IMR-90 (cell line): ENCODE data around the gene ERGIC2. TPM values are rescaled to one million over a fixed set of nuclear protein-coding genes. Genes with fewer than 3 reads are reported as not detected.

Experiments
- ATAC-seq: fragments of 200-7000 bp; cut with Tn5 transposase; 2 replicates; pipeline ENCODE4 v1.9.1; 2020; ENCODE audit warnings: low read depth, mild to moderate bottlenecking, moderate library complexity
- BruUV-seq: library from RNA; stranded (reverse); fragments of 400-500 nt; replicated peaks from 2 replicates; lab custom pipeline; 2021; lab: Mats Ljungman, UMichigan
- CTCF ChIA-PET: fragments of 300-600 bp; formaldehyde crosslinking; extraction: SDS; loops from one replicate; lab custom pipeline; 2021; ENCODE audit warnings: antibody characterized with exemption; lab: Yijun Ruan, JAX
- POLR2A ChIA-PET: fragments of 300-600 bp; sonication (Branson Sonifier 250); formaldehyde crosslinking; loops from one replicate; lab custom pipeline; 2022; ENCODE audit warnings: antibody characterized with exemption; ENCODE audit not compliant: unreplicated experiment; lab: Charles Lee
- DNase-seq: peaks from one replicate; pipeline ENCODE4 v3.0.0; 2013
- H2AFZ ChIP-seq: replicated peaks from 2 replicates; pipeline ENCODE3; 2013; ENCODE audit warnings: low read length, mild to moderate bottlenecking; ENCODE audit not compliant: poor library complexity
- H2AK5ac ChIP-seq: 2 replicates; pipeline ENCODE4 v1.6.1; 2013; ENCODE audit warnings: low read depth, low read length, inconsistent platforms
- H2AK9ac ChIP-seq: replicated peaks from 2 replicates; pipeline ENCODE3; 2013; ENCODE audit warnings: mild to moderate bottlenecking, low read depth, low read length, moderate library complexity; ENCODE audit not compliant: poor library complexity
- H2BK120ac ChIP-seq: 2 replicates; pipeline ENCODE4 v1.6.1; 2013; ENCODE audit warnings: low read depth, low read length, inconsistent platforms
- H2BK15ac ChIP-seq: 3 replicates; pipeline ENCODE4 v1.6.1; 2013; ENCODE audit warnings: low read depth, low read length, inconsistent platforms
- H2BK20ac ChIP-seq: 2 replicates; pipeline ENCODE4 v1.6.1; 2013; ENCODE audit warnings: low read depth, mild to moderate bottlenecking, inconsistent platforms, low read length, moderate library complexity
- H2BK5ac ChIP-seq: 2 replicates; pipeline ENCODE4 v1.6.1; 2013; ENCODE audit warnings: mild to moderate bottlenecking, low read depth, low read length, inconsistent platforms; ENCODE audit not compliant: poor library complexity, severe bottlenecking
- H3K14ac ChIP-seq: replicated peaks from 2 replicates; pipeline ENCODE4 v1.6.1; 2013; ENCODE audit warnings: low read depth, low read length, inconsistent platforms
- H3K18ac ChIP-seq: 2 replicates; pipeline ENCODE4 v1.6.1; 2013; ENCODE audit warnings: low read depth, low read length, control low read depth
- H3K23ac ChIP-seq: 2 replicates; pipeline ENCODE4 v1.6.1; 2013; ENCODE audit warnings: low read depth, low read length, inconsistent platforms
- H3K27ac ChIP-seq: 2 replicates; pipeline ENCODE4 v1.5.1; 2013; ENCODE audit warnings: mild to moderate bottlenecking, control low read depth, low read length; ENCODE audit not compliant: insufficient read depth
- H3K27me3 ChIP-seq: 2 replicates; pipeline ENCODE4 v1.6.1; 2013; ENCODE audit warnings: low read length; ENCODE audit not compliant: control insufficient read depth, insufficient read depth
- H3K36me3 ChIP-seq: 2 replicates; pipeline ENCODE4 v1.6.1; 2013; ENCODE audit warnings: low read length, mixed read lengths; ENCODE audit not compliant: control insufficient read depth, insufficient read depth
- H3K4ac ChIP-seq: 2 replicates; pipeline ENCODE4 v1.6.1; 2013; ENCODE audit warnings: low read depth, low read length, inconsistent platforms
- H3K4me1 ChIP-seq: 2 replicates; pipeline ENCODE4 v1.6.1; 2013; ENCODE audit warnings: low read length, mixed read lengths; ENCODE audit not compliant: control insufficient read depth, insufficient read depth
- H3K4me2 ChIP-seq: 2 replicates; pipeline ENCODE4 v1.6.1; 2013; ENCODE audit warnings: low read depth, mild to moderate bottlenecking, control low read depth, low read length, moderate library complexity
- H3K4me3 ChIP-seq: 2 replicates; pipeline ENCODE4 v1.5.1; 2013; ENCODE audit warnings: low read depth, mild to moderate bottlenecking, control low read depth, low read length, moderate library complexity; ENCODE audit not compliant: insufficient read depth
- H3K56ac ChIP-seq: 2 replicates; pipeline ENCODE4 v1.6.1; 2013; ENCODE audit warnings: low read length, inconsistent platforms; ENCODE audit not compliant: insufficient read depth; ENCODE audit errors: extremely low read depth
- H3K79me1 ChIP-seq, 2 experiments: 2 replicates each; pipeline ENCODE4 v1.6.1; 2013; ENCODE audit warnings: low read length in 2 of 2, inconsistent platforms in 1 of 2, low read depth in 1 of 2
- H3K9ac ChIP-seq: 2 replicates; pipeline ENCODE4 v1.6.1; 2013; ENCODE audit warnings: low read depth, low read length, control low read depth
- H3K9me1 ChIP-seq: 2 replicates; pipeline ENCODE4 v1.6.1; 2013; ENCODE audit warnings: low read length, inconsistent platforms; ENCODE audit not compliant: insufficient read depth
- H3K9me3 ChIP-seq: 2 replicates; pipeline ENCODE4 v1.6.1; 2013; ENCODE audit warnings: low read length; ENCODE audit not compliant: control insufficient read depth, insufficient read depth
- H4K20me1 ChIP-seq: 2 replicates; pipeline ENCODE4 v1.6.1; 2013; ENCODE audit warnings: low read length, inconsistent platforms; ENCODE audit not compliant: insufficient read depth
- H4K5ac ChIP-seq: 2 replicates; pipeline ENCODE4 v1.6.1; 2013; ENCODE audit warnings: mild to moderate bottlenecking, low read depth, low read length, control low read depth
- H4K8ac ChIP-seq, 2 experiments: 2 replicates each; pipeline ENCODE4 v1.6.1; 2013; ENCODE audit warnings: low read depth in 2 of 2, low read length in 2 of 2, control low read depth in 1 of 2, inconsistent platforms in 1 of 2
- H4K91ac ChIP-seq: 2 replicates; pipeline ENCODE4 v1.6.1; 2013; ENCODE audit warnings: low read depth, low read length, inconsistent platforms; ENCODE audit not compliant: insufficient read depth
- MAFK ChIP-seq: IDR thresholded peaks from 2 replicates; pipeline ENCODE4 v1.6.1; 2012; ENCODE audit warnings: low read depth, low read length, improper control_type of control experiment
- MAZ ChIP-seq: IDR thresholded peaks from 2 replicates; pipeline ENCODE4 v1.6.1; 2012; ENCODE audit warnings: low read depth, mild to moderate bottlenecking, low read length, improper control_type of control experiment, moderate library complexity, borderline replicate concordance
- NFE2L2 ChIP-seq: fragments of 150-350 bp; IDR thresholded peaks from 2 replicates; pipeline ENCODE4 v1.6.1; 2016; ENCODE audit warnings: low read depth, mild to moderate bottlenecking, low read length
- RAD21 ChIP-seq: IDR thresholded peaks from 2 replicates; pipeline ENCODE4 v1.6.1; 2012; ENCODE audit warnings: low read length, improper control_type of control experiment
- RCOR1 ChIP-seq: IDR thresholded peaks from 2 replicates; pipeline ENCODE4 v1.6.1; 2012; ENCODE audit warnings: mild to moderate bottlenecking, low read length, improper control_type of control experiment; ENCODE audit not compliant: insufficient replicate concordance
- WGBS, 2 experiments: methylation state at CpG; one replicate each; pipeline versions ENCODE4 v1.1.5 to v1.1.7; 2013; ENCODE audit warnings: missing lambda C conversion rate in 2 of 2; ENCODE audit not compliant: insufficient read length in 1 of 2; ENCODE audit errors: extremely low coverage in 2 of 2; 5-methylcytosine and 5-hydroxymethylcytosine counted together
- dilution Hi-C: fragments of 300-500 bp; cut with HindIII; formaldehyde crosslinking; loops from one replicate; pipeline ENCODE4 v1.14.3; 2018; ENCODE audit warnings: low sequenced_read_pairs; ENCODE audit not compliant: unreplicated experiment
- in situ Hi-C: fragments of 300-500 bp; cut with MboI; formaldehyde crosslinking; loops from 3 replicates; pipeline ENCODE4 v1.14.3; 2019; ENCODE audit warnings: low sequenced_read_pairs, inconsistent platforms, mixed read lengths
- intact Hi-C: fragments of 100-400 bp; cut with micrococcal nuclease; formaldehyde crosslinking; loops from 2 replicates; pipeline ENCODE4 v1.10.0; 2022
- polyA plus RNA-seq, 3 experiments: library from polyadenylated mRNA; depleted of rRNA; stranded (reverse); fragments of >200 nt; gene quantifications; 2 replicates each; pipeline ENCODE4 v1.2.3, GENCODE V29; 2012; ENCODE audit warnings: low replicate concordance in 1 of 3
- total RNA-seq: library from RNA; depleted of rRNA; stranded (reverse); fragments of >200 nt; gene quantifications from 2 replicates; pipeline ENCODE4 v1.2.3, GENCODE V29; 2012
- TF ChIP-seq, protein P1 (sequence below): conservative IDR thresholded peaks from 2 replicates; pipeline ENCODE4 v1.5.1; 2012; ENCODE audit warnings: mild to moderate bottlenecking, low read depth, low read length, improper control_type of control experiment

ERGIC2 gene
- total and polyA plus RNA-seq, 2 of the 4 experiments (the other 2 are of a cell fraction), result 41.0 to 45.3 TPM

DNA sequence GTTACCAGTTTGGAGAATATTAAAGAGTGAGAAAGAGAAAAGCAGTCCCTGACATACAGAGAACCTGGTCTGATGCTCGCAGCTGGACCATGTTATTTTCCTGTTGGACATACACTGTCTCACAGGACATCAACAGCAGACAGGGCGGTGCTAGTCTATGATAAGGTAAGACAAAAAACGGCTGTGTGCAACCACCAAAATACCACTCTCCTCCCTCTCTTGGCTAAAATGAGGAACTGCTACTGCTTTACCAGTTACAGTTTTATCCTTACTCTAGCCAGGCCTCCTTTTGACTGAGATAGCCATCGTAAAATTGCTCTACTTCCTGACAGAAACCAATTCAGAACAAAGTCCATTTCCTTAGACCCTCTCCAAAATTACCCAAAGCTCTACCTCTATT lies 47.0 kb upstream of the ERGIC2 start:
- no peak overlapping the region for H3K4me2 ChIP-seq
- in situ Hi-C loops (no loop called here), intact Hi-C loops (no loop called here), dilution Hi-C loops (no loop called here)
- no peak overlapping the region for H2BK5ac ChIP-seq
- CTCF ChIA-PET, result no interaction called here
- no peaks in the 10 kb centered on the region for H3K79me1 ChIP-seq
- peak overlapping the region; percentile 77 for H2BK20ac ChIP-seq
- peak overlapping the region; percentile 54 for H2BK120ac ChIP-seq
- peak overlapping the region; percentile 35; the same call in 1 of the 2 replicates for H3K18ac ChIP-seq
- 100% methylated on average over 1 of the region's 4 CpGs; no CpG with 5 or more reads in 1 of the 2 experiments for WGBS, 2 experiments
- H3K27me3 ChIP-seq, result no peaks in the 10 kb centered on the region
- no peak overlapping the region for H3K56ac ChIP-seq
- BruUV-seq, result no TSS peak
- no peaks in the 10 kb centered on the region for H3K36me3 ChIP-seq
- no peak overlapping the region; the same call in 1 of the 2 replicates for H4K91ac ChIP-seq
- H3K14ac ChIP-seq, result no peak overlapping the region; the same call in 1 of the 2 replicates
- ATAC-seq, result no peak
- no peak overlapping the region for H4K8ac ChIP-seq
- TF ChIP-seq NFE2L2, result no peak
- TF ChIP-seq RAD21, result no peak
- no peak for TF ChIP-seq RCOR1
- no peak for TF ChIP-seq MAFK
- TF ChIP-seq MAZ, result no peak
- TF ChIP-seq, protein P1, sequence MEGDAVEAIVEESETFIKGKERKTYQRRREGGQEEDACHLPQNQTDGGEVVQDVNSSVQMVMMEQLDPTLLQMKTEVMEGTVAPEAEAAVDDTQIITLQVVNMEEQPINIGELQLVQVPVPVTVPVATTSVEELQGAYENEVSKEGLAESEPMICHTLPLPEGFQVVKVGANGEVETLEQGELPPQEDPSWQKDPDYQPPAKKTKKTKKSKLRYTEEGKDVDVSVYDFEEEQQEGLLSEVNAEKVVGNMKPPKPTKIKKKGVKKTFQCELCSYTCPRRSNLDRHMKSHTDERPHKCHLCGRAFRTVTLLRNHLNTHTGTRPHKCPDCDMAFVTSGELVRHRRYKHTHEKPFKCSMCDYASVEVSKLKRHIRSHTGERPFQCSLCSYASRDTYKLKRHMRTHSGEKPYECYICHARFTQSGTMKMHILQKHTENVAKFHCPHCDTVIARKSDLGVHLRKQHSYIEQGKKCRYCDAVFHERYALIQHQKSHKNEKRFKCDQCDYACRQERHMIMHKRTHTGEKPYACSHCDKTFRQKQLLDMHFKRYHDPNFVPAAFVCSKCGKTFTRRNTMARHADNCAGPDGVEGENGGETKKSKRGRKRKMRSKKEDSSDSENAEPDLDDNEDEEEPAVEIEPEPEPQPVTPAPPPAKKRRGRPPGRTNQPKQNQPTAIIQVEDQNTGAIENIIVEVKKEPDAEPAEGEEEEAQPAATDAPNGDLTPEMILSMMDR, result no peak
- POLR2A ChIA-PET, result no interaction called here
- H3K9me1 ChIP-seq, result no peaks in the 10 kb centered on the region
- no peaks in the 10 kb centered on the region for H4K20me1 ChIP-seq
- no peak overlapping the region for H3K9ac ChIP-seq
- no peaks in the 10 kb centered on the region for H3K4me1 ChIP-seq
- H3K9me3 ChIP-seq, result no peaks in the 10 kb centered on the region
- no peak overlapping the region for H3K27ac ChIP-seq
- H2AK5ac ChIP-seq, result no peak overlapping the region
- no peak overlapping the region for H2AFZ ChIP-seq
- no peak for DNase-seq
- H3K4ac ChIP-seq, result 0 out of 2 replicates have a peak overlapping the region, but pooled peaks have one; percentile 8
- H2BK15ac ChIP-seq, result peak overlapping the region; percentile 93; the same call in 2 of the 3 replicates
- H3K4me3 ChIP-seq, result no peak overlapping the region
- H3K23ac ChIP-seq, result no peak overlapping the region
- H4K5ac ChIP-seq, result no peak overlapping the region
- H2AK9ac ChIP-seq, result no peak overlapping the region
